Sigmoid colon (tissue), 4 donors: ENCODE measurements around the gene RHOC.

Source experiments
- EP300 ChIP-seq, 4 donors: sonication (generic); formaldehyde crosslinking; IDR thresholded peaks; one replicate each; pipeline ENCODE4 v1.6.1; 2017; ENCODE audit warnings: antibody characterized with exemption in 4 of 4
- POLR2AphosphoS5 ChIP-seq, 4 donors: sonication (generic); formaldehyde crosslinking; IDR thresholded peaks; one replicate each; pipeline ENCODE4 v1.6.1; 2017; ENCODE audit warnings: antibody characterized with exemption in 4 of 4
- TF ChIP-seq, protein P1 (sequence below), 4 experiments: fragments of 450-650 bp in 3 of 4; fragments of 200-600 bp in 1 of 4; IDR thresholded peaks; one replicate each; pipeline ENCODE4 v1.5.1; 2016 to 2019; ENCODE audit warnings: antibody characterized with exemption in 4 of 4, mild to moderate bottlenecking in 3 of 4, moderate library complexity in 2 of 4

DNA sequence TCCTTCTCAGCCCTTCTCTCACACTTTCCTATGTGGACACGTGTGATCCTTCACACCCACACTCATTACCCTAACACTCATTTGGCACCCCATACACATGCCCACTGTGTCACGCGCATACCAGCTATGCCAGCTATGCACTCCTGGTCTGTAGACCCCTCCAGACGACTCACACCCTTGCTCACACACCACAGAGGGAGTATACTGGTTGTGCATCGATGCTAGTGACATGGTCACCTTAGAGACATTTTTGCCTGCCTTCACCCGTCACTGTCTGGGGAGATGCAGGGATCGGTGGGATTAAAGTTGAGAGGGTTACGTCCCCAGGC lies 16.5 kb upstream of the RHOC start:
- TF ChIP-seq, protein P1, sequence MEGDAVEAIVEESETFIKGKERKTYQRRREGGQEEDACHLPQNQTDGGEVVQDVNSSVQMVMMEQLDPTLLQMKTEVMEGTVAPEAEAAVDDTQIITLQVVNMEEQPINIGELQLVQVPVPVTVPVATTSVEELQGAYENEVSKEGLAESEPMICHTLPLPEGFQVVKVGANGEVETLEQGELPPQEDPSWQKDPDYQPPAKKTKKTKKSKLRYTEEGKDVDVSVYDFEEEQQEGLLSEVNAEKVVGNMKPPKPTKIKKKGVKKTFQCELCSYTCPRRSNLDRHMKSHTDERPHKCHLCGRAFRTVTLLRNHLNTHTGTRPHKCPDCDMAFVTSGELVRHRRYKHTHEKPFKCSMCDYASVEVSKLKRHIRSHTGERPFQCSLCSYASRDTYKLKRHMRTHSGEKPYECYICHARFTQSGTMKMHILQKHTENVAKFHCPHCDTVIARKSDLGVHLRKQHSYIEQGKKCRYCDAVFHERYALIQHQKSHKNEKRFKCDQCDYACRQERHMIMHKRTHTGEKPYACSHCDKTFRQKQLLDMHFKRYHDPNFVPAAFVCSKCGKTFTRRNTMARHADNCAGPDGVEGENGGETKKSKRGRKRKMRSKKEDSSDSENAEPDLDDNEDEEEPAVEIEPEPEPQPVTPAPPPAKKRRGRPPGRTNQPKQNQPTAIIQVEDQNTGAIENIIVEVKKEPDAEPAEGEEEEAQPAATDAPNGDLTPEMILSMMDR (IDR thresholded peaks at IDR 0.05) = no peak
- TF ChIP-seq POLR2AphosphoS5 (IDR thresholded peaks at IDR 0.05) = no peak
- no peak for TF ChIP-seq EP300 (IDR thresholded peaks at IDR 0.05)
